ENCODE data around the gene BCDIN3D. TPM values are rescaled to one million over a fixed set of nuclear protein-coding genes. Genes with fewer than 3 reads are reported as not detected.

BCDIN3D gene
- polyA plus RNA-seq, 4 donors: 5.3 to 9.6 (median 8.3) TPM

DNA sequence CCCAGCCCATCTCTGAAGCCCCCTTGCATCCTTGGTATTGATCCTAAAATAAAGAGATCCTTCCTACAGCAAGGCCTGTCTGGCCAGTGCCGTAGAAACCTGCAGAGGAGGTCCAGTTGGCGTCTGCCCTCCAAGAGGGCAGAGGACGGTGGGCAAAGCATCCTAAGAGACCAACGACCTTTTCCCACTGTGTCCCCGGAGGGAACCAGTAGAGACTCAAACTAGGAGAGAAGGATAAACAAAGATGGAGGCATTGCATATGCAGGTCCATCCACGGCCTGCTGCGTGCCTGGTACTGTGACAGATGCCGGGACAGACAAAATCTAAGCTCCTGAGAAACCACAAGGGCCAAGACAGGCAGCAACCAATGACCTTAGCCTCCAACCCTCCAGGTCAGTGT, 18.5 kb downstream of the BCDIN3D start:
- DNase-seq (ENCODE audit: low read depth in 4 of 4, low spot score in 3 of 4): no peak

DNA sequence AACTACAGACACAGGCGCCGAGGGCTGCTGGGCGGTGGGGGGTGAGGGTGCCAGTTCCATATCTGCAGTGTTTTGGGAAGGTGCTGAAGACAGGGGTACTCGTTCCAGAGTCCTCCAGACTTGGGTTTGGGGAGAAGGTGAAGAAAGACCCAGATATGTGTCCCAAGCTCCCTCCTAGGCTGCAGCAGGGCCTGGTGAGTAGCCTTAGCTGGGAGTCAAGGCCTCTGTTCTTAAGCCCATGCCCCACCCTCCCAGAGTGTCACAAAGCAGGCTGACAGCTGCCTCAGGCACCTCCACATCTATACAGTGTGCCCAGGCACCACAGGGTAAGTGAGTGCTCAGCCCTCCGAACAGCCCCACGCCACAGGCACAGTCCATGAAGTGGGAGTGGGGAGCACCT, 19.0 kb downstream of the BCDIN3D start:
- no peak for DNase-seq (ENCODE audit: low read depth in 4 of 4, low spot score in 3 of 4)

DNA sequence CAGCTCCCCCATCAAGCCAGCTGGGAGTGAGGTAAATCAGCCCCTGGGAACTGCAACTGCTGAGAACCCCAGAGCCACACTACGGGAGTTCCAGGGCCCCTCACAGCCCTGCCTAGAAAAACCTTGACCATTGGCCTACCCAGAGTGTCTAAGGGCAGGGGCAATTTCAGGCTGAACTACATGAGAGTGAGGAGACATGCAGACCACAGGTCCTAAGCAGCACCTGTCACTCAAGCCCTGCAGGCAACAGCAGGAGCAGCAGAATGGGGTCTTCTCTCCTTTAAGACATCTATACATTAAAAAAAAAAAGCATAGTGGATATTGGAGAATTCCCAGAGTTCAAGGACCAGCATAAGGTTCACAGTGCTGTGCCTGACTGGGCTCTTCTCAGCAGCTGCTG, 19.6 kb downstream of the BCDIN3D start:
- no peak for DNase-seq (ENCODE audit: low read depth in 4 of 4, low spot score in 3 of 4)

DNA sequence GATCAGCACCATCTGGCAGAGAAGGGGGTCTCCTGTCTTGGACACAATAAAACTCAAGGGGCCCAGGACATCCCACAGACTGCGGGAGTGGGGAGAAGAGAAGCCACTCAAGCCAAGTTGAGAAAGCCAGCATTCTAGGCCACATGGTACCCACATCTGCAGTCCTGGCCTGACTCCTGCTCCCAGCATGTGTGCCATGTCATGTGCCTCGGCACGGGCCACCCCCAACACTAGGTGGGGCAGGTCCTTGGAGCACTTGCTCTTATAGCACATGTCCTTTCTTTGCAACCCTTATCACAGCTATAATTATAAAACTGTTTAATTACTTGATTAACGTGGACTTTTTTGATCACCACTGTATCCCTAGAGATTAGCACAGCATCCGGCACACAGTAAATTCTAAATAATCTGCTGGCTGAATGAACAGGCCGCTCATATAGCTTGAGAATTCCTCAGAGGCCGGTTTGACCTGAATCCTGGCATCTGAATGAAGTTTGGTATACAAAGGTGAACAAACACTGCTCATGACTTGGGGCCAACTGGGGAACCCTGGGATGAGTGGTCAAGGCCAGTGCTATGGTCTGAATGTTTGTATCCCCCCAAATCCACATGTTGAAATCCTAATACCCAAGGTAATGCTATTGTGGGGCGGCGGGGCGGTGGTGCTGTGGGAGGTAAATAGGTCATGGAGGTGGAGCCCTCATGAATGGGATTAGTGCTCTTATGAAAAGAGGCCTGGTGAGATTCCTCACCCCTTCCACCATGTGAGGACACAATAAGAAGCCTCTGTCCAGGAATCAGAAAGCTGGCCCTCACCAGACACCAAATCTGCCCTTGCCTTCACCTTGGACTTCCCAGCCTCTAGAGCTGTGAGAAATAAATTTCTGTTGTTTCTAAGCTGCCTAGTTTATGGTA, 21.3 kb downstream of the BCDIN3D start:
- DNase-seq (ENCODE audit: low read depth in 4 of 4, low spot score in 3 of 4): no peak

DNA sequence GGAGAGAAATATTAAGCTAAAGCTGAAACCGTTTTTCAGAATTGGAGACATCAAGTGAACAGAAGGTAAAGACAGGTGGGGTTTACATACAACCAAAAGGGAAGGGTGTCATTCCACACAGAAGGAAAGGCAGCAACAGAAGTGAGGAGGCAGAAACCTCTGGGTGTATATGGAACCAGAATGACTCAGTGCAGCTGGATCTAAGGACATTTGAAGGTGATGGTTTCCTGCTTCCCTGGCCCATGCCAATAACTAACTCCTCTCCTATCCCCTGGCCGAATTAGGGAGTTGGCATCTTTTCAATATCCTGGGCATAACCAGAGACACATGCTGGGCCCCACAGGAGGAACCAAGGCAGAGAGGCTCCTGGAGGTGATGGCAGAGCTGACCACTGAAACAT, 23.1 kb downstream of the BCDIN3D start:
- no peak for DNase-seq (ENCODE audit: low read depth in 4 of 4, low spot score in 3 of 4)

DNA sequence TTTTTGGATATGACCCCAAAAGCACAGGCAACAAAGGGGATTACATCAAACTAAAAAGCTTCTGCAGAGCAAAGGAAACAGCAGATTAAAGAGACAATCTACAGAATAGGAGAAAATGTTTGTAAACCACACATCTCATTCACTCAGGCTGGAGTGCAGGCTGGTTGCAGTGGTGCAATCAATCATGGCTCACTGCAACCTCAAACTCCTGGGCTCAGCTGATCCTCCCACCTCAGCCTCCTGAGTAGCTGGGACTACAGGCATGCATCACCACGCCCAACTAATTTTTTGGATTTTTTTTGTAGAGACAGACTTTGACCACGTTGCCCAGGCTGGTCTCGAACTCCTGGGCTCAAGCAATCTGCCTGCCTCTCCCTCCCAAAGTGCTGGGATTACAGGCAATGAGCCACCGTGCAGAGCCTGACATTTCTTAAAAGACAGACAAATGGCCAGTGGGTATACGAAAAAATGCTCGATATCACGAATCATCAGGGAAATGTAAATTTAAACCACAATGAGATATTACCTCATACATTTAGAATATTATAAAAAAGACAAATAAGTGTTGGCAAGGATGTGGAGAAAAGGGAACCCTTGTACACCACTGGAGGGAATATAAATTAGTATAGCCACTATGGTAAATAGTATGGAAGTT, 24.5 kb downstream of the BCDIN3D start:
- no peak for DNase-seq (ENCODE audit: low read depth in 4 of 4, low spot score in 3 of 4)

DNA sequence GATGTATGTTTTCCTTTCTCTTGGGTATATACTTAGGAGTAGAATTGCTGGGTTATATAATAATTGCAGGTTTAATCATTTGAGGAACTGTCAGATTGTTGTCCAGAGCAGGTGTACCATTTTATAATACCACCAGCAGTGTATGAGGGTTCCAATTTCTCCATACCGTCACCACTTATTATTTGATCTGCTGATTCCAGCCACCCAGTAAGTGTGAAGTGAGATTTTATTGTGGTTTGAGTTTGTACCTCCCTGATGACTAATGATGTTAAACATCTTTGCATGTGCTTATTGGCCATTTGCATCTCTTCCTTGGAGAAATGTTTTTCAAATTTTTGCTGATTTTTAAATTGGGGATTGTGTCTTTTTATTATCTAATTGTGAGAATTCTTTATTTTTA, 29.8 kb downstream of the BCDIN3D start:
- DNase-seq (ENCODE audit: low read depth in 4 of 4, low spot score in 3 of 4): no peak

DNA sequence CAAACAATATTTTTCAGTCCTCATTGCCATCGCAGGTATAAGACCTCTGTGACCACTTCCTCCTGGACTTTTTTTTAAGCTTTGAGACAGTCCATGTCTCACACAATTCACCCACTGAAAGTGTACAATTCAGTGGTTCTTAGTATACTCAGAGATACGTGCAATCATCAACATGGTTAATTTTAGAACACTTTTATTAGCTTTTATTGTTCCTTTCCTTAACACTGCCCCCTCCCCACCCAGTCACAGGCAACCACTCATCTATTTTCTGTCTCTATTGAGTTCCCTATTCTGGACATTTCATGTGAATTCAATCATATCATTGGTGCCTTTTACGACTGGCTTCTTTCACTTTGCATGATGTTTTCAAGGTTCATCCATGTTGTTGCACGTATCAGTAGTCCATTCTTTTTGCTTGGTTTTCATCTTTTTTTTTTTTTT, 30.9 kb downstream of the BCDIN3D start:
- no peak for DNase-seq (ENCODE audit: low read depth in 4 of 4, low spot score in 3 of 4)

DNA sequence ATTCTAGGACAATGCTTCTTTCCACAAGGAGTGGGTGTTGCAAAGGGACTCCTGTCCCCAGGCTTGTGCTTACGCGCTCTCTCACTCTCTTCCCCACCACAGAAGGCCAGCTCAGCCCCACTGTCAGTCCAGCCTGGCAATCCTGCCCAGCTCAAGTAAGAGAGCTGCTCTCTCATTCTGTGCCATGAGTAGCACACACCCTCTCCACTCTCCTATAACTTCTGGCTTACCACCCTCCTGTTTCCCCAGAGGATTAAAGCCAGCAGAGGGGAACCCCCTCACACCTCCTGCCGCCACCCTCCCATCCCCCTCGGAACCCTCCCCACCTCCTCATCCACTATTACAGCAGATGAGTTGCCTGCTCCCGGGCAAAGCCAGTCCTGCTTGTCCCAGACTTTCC, 31.8 kb downstream of the BCDIN3D start:
- no peak for DNase-seq (ENCODE audit: low read depth in 4 of 4, low spot score in 3 of 4)

DNA sequence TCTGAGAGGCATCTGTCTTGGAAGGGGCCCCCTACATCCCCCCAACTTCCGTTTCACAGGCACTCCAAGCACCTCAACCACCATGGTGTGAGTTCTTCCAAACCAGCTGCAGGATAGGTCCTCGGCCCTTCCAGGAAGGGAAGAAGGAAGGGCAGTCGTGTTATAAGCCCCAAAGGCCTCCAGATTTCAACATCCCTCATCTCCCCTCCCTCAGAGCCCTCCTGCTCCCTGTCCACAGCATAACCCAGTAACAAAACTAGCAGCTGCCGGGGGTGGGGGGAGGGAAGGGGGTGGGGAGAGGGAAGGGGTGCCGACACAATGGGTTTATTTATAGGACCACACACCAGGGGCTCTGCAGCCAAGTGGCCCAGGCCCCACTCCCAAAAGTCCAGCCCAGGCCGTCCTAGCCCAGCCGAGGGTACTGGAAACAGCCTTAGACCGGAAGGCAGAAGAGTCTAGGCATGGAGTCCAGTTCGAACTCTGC, 33.0 kb downstream of the BCDIN3D start:
- no peak for DNase-seq (ENCODE audit: low read depth in 4 of 4, low spot score in 3 of 4)

DNA sequence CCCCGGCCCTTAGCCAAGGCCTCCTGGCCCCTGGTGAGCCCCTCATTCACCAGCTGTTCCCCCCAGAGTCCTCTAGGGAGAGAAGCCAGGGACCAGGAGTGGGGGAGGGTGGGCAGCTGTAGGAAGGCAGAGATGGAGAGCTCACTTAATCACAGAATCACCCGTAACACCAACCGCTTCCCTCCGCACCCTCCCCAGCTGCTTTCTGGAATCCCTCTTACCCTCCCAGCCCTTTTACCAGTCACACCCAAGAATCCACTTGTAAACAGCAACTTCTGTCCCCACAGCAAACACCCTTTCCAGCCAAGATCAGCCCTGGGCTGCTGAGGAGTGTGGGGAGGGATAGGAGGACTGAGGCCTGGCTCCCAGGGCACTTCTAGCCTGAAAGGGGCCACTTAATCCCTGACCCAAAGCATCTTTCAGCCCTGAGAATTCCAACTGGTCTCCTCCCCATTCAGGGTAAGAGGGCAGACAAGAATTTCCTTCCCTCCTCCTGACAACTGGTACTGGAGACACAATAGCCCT, 33.5 kb downstream of the BCDIN3D start:
- DNase-seq (ENCODE audit: low read depth in 4 of 4, low spot score in 3 of 4): no peak

DNA sequence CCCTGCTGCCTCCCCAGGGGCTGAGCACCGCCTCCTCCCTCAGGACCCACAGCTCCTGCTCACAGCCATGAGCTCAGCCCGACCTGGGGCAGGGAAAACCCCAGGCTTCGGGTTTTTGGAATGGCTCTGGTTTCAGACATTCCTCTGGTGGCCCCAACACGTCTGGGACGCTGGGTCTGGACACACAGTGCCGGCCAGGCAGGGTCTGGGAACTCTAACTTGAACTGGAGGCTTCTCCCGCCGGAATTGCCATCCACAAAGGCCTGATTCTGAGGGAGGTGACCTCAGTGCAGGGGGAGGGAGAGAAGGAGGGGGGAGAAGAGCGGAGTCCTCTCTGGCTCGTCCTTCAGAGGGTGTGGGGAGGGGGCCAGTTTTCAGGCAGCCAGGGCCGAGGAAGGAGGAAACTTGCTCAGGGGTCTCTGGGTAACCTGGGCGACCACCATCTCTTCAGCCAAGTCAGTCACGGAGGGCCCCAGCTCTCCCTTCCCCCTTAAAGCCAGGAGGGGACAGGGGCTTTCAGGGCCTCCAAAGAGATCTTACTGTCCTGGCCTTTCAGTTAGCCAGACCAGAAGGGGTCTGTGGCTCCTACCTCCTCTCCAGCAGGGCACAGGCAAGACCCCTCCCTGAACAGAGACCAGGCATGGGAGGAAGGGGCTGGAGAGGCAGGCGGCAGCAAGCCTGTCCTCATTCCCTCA, 34.1 kb downstream of the BCDIN3D start:
- no peak for DNase-seq (ENCODE audit: low read depth in 4 of 4, low spot score in 3 of 4)

DNA sequence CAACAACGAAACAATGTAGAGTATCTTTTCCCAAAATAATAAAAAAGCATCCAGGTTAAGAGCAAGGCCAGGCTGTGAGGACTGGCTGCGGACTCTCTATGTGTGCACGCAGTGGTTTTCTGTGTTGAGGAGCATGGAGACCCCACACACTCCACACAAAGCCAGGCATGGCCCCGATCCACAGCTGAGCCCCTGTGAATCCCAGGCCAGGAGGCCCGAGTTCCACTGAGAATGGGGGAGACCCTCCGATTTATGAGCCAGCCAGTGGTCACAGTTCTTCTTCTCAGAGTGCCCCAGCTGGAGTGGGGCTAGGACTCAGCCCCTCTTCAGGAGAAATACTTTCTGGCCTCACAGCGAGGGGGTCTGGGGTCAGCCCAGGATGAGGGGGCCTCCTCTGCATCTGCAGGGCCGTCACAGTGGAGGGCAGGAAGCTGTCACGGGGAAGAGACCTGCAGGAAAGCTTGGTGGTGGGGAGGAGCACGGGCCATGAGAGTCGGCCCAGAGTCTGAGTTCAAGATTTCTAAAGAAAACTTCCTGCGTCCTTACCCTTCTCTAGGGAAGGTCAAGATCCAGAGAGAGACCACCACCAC, 34.8 kb downstream of the BCDIN3D start:
- no peak for DNase-seq (ENCODE audit: low read depth in 4 of 4, low spot score in 3 of 4)

DNA sequence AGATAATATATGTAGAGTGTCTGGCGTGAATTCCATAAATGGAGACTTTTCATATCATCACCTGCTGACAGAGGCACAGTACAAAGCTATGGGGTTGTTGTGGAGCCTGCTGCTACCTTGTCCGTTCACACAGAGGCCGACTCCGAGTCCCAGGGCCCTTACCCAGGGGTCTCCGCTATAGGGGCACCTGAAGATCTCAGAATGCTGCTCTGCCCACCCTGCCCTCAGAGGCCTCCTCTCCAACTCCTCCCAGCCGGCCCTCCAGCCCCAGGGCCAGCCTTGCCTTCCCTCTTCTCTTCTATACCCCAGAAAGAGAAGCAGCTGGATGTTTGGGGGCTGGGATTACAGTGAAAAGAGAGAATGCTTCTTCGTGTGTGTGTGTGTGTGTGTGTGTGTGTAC, 36.0 kb downstream of the BCDIN3D start:
- DNase-seq (ENCODE audit: low read depth in 4 of 4, low spot score in 3 of 4): no peak

DNA sequence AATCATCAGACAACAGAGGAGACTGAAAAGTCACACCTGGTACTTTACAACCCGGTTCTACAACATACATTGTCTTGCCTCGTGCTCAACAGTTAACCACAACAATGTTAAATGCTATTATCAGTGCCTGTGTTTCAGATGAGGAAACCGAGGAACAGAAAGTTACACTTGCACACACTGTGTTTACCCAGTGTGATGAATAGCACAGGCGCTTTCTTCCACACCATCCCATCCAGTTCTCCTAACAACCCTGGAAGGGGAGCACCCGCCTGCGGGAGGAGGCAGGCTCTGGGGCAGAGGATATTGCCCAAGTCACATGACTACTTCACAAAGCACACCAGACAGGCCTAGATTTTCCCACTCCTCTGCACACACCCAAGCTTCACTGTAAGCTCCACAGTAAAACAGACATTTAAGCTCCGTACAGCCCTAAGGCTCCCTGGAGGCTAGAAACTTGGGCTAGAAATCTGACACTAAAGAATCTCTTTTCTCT, 36.5 kb downstream of the BCDIN3D start:
- no peak for DNase-seq (ENCODE audit: low read depth in 4 of 4, low spot score in 3 of 4)

DNA sequence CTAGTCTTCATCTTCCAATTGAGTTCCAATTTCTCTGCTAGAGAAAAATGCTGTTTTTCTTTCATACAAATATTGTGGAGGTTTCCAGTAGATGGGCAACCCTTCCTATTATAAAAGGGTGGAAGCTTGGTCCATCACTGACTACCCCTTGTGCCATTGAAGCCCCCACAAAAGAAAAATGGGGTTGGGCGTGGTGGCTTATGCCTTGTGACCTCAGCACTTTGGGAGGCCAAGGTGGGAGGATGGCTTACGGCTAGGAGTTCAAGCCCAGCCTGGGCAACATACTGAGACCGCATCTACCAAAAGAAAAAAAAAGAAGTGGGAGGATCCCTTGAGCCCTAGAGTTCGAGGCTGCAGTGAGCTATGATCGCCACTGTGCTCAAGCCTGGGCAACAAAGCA, 37.5 kb downstream of the BCDIN3D start:
- DNase-seq (ENCODE audit: low read depth in 4 of 4, low spot score in 3 of 4): no peak

DNA sequence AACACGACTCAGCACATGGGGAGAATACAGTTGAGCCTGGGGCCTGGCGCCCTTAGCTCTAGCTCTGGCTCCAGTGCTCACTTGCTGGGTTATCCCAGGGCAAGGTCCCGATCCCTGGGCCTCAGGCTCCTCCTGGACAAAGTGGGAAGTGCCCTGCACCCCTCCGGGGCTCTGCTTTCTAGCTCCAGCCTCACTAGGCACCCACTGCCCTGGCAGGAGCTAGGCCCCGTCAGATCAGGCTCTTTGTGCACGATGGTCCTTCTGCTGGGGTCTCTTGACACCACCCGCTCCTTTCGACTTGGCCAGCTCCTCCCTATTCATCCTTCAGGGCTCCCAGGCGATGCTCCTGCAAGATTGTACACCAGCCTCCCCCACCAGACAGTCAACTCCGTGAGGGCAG, 38.1 kb downstream of the BCDIN3D start:
- DNase-seq (ENCODE audit: low read depth in 4 of 4, low spot score in 3 of 4): no peak

DNA sequence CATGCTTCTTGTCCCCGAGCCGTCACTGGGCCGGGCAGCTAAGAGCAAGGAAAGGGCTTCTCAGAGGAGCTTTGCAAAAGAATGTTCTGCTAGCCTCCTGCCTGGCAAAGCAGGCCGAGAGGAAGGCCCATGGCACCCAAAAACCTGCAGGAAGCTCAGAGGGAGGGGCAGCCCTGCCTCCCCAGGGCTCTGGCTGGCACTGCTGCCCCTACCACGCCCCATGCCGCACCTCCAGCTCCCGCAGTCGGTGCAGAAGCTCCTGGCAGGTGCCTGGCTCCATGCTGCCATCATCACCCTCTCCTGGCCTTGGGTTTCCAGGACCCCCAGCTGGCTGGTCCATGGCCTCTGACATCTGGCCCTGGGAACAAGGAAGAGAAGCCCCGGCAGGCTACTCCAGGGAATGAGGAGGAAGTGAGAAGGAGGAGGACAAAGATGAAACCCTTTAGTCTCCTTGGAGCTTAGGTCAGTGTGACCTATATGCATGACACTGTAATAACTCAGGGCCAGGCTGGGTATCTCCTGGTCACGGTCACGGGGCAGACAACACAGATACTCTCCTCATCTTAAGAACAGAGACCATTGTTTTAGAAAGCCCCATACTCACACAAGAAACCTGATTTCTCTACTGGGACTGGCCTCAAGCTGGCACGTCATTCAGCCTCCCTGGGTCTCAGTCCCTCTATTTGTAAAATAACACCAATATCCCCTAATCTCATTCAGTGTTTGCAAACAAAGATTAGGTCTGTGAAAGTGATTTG, 39.0 kb downstream of the BCDIN3D start:
- no peak for DNase-seq (ENCODE audit: low read depth in 4 of 4, low spot score in 3 of 4)

DNA sequence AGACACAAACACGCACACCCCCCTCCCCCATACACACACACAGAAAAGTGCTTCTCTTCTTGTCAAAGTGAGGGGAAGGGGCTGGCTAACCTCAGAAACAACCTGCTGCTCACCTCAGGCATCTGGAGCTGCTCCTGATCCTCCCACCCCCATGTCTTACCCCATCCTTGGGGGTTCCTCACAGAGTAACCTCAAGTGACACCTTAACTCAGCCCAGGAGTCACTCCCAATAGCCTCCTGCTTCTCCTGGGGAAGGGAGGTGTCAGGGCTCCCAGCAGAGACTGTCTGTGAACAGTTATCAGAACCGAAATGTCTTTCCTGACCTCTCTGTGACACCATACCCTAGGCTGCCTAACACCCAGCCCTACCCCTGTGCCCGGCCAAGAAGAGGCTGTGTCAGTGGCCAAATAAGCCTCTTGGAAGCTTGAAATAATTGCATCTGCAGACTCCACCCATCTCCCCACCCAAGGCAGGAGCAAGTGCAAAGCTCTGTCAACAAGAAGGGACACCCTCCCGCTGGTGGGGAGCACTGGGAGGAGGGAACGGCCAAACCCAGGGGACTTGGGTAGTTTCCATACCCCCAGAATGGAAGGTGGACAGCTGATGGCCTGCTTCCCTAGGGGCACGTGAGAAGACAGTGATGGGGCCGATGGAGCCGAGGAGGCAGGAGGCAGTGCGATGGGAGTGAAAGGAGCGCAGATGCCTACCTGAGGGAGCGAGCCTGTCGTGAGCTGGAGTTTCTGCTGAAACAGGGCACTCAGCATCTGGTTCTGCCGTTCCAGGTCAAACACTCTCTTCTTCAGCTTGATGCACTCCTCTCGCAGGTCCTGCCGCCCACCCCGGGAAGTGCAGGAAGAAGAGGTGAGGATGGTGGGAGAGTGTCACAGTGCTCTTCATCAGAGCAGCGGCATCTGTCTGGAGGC, 41.5 kb downstream of the BCDIN3D start:
- DNase-seq (ENCODE audit: low read depth in 4 of 4, low spot score in 3 of 4): no peak

Data from left renal pelvis (tissue), 4 donors.